SK-N-SH (cell line): ENCODE results near the gene P2RX5.

Source experiments
- ELF1 ChIP-seq: IDR thresholded peaks from 2 replicates; pipeline ENCODE4 v1.4.0; 2012
- EZH2phosphoT487 ChIP-seq: fragments of 200-600 bp; sonication (generic); IDR thresholded peaks from 2 replicates; pipeline ENCODE4 v1.6.1; 2017; ENCODE audit warnings: low read depth, mixed run types, mild to moderate bottlenecking, antibody characterized with exemption, moderate library complexity, borderline replicate concordance
- GABPA ChIP-seq: IDR thresholded peaks from 2 replicates; pipeline ENCODE4 v1.4.0; 2012; ENCODE audit warnings: low read depth, mild to moderate bottlenecking
- POLR2AphosphoS5 ChIP-seq: IDR thresholded peaks from 2 replicates; pipeline ENCODE4 v1.6.1; 2012; ENCODE audit warnings: low read depth, low read length
- RXRA ChIP-seq: IDR thresholded peaks from 2 replicates; pipeline ENCODE4 v1.4.0; 2012; ENCODE audit warnings: low read depth, mild to moderate bottlenecking, borderline replicate concordance
- SIN3A ChIP-seq: IDR thresholded peaks from 2 replicates; pipeline ENCODE4 v1.6.1; 2012; ENCODE audit warnings: low read depth, mild to moderate bottlenecking, low read length, moderate library complexity, borderline replicate concordance
- SMC3 ChIP-seq: IDR thresholded peaks from 2 replicates; pipeline ENCODE4 v1.6.1; 2012; ENCODE audit warnings: low read depth, low read length, improper control_type of control experiment
- TF ChIP-seq, protein P1 (sequence below): fragments of 200-600 bp; sonication (generic); IDR thresholded peaks from 2 replicates; pipeline ENCODE4 v1.6.1; 2017; ENCODE audit warnings: antibody characterized with exemption, mild to moderate bottlenecking, moderate library complexity

DNA sequence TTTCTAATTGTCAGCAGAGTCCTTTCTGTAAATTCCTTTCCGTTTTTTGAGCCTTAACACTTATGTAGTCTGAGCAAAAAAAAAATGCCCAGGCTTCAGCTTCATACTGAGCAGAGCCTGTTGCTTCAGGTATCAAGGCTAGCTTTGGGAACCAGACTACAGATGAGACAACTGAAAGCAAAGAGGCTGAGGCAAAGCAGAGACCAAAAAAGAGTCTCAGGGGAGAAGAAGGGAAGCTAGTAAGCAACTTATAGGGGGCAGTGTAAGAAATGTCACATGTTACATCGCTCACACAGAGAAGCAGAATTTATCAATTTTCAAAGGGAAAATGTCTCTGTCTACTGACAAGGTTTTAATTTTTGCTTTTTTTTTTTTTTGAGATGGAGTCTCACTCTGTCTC, 31.1 kb upstream of the P2RX5 start:
- TF ChIP-seq, protein P1, sequence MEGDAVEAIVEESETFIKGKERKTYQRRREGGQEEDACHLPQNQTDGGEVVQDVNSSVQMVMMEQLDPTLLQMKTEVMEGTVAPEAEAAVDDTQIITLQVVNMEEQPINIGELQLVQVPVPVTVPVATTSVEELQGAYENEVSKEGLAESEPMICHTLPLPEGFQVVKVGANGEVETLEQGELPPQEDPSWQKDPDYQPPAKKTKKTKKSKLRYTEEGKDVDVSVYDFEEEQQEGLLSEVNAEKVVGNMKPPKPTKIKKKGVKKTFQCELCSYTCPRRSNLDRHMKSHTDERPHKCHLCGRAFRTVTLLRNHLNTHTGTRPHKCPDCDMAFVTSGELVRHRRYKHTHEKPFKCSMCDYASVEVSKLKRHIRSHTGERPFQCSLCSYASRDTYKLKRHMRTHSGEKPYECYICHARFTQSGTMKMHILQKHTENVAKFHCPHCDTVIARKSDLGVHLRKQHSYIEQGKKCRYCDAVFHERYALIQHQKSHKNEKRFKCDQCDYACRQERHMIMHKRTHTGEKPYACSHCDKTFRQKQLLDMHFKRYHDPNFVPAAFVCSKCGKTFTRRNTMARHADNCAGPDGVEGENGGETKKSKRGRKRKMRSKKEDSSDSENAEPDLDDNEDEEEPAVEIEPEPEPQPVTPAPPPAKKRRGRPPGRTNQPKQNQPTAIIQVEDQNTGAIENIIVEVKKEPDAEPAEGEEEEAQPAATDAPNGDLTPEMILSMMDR, result no peak
- TF ChIP-seq ELF1 (no peak), RXRA (no peak), POLR2AphosphoS5 (no peak), GABPA (no peak), SIN3A (no peak), SMC3 (no peak), EZH2phosphoT487 (no peak)
